ENCODE data around the gene ZSCAN21. TPM values are rescaled to one million over a fixed set of nuclear protein-coding genes. Genes with fewer than 3 reads are reported as not detected.

The ZSCAN21 gene
- total RNA-seq (2014; rRNA removed) (4.7 and 7.3 TPM in 2 replicates), Bru-seq, nascent RNA (percentile 63 among the genes with signal in this experiment), BruChase-seq, experiment 1, labeled RNA remaining after a 6-hour chase (percentile 67 among the genes with signal in this experiment), BruChase-seq, experiment 2, labeled RNA remaining after a 2-hour chase (percentile 67 among the genes with signal in this experiment)
- long read RNA-seq, transcript ZSCAN21-201 (4 exons, 2,005 nt) = major isoform, 17 of 35 reads
- long read RNA-seq, partial matches to known transcripts = 2 of 35 reads
- long read RNA-seq, other reads (novel, unspliced or antisense) = 16 of 35 reads

GRCh38 chr7:100049441-100050291, at the start of gene ZSCAN21:
TSS of gene ZSCAN21 (plus strand) at chr7:100049774. CDS start at chr7:100057007, 7,233 bp downstream.
- peaks cover 13% of the 10 kb centered on the region for H3K4me1 ChIP-seq (ENCODE audit: insufficient read depth, low read length)
- no peaks in the 10 kb centered on the region for H3K36me3 ChIP-seq (ENCODE audit: low read depth, low read length)
- intact Hi-C loops (cut with micrococcal nuclease) = loop anchor here (1.0 to 2.0 kb wide), 3 partner anchors 34 to 131 kb away; partner anchors contain the start of genes TRIM4 and ZKSCAN1
- H3F3A ChIP-seq (ENCODE audit: low read length, unreplicated experiment) = no peaks in the 10 kb centered on the region
- peak within 1 kb of the TSS; percentile 52 for H3K27ac ChIP-seq (ENCODE audit: low read length)
- H3K4me2 ChIP-seq (ENCODE audit: low read length) = peak within 1 kb of the TSS; percentile 85
- DNase-seq = peak; percentile 64
- peak; percentile 31; the same call in 1 of the 2 replicates for TF ChIP-seq CTCF (conservative IDR thresholded peaks at IDR 0.05; ENCODE audit: low read depth, low read length)
- TF ChIP-seq EZH2phosphoT487 (IDR thresholded peaks at IDR 0.05; ENCODE audit: borderline replicate concordance, low read length) = no peak
- peak within 1 kb of the TSS; percentile 86 for H3K9ac ChIP-seq (ENCODE audit: low read length)
- peak within 1 kb of the TSS; percentile 85 for H3K4me3 ChIP-seq (ENCODE audit: low read length)
- H4K20me1 ChIP-seq (ENCODE audit: low read length) = no peaks in the 10 kb centered on the region
- H3K9me2 ChIP-seq (replicated peaks; ENCODE audit: low read length) = no peaks in the 10 kb centered on the region
- no peaks in the 10 kb centered on the region for H3K27me3 ChIP-seq (ENCODE audit: low read length)
- peak within 1 kb of the TSS; percentile 96 for H2AFZ ChIP-seq (ENCODE audit: low read length)
- ChIA-PET CTCF (interaction anchor here (0.7 kb wide), 1 partner anchor 56 kb away, joined by 8 read pairs; no protein-coding TSS in a partner anchor), POLR2A (ENCODE audit: unreplicated experiment) (interaction anchor here (0.6 kb wide), 1 partner anchor 46 kb away, joined by 7 read pairs; no protein-coding TSS in a partner anchor)
- H3K9me3 ChIP-seq (ENCODE audit: low read length) = no peaks in the 10 kb centered on the region
- peaks cover 4% of the 10 kb centered on the region; the same call in 1 of the 2 replicates for H3K79me2 ChIP-seq (ENCODE audit: low read length)
- ATAC-seq = peak; percentile 77
- TSS peak; percentile 86 for BruUV-seq (replicated peaks)

GRCh38 chr7:100000239-100000638, 49.3 kb upstream of the ZSCAN21 start:
- Histone ChIP-seq H3K4me3 (ENCODE audit: low read length) (no peak overlapping the region), H3K36me3 (ENCODE audit: low read depth, low read length) (no peaks in the 10 kb centered on the region), H3K4me1 (ENCODE audit: insufficient read depth, low read length) (no peaks in the 10 kb centered on the region), H3K9me3 (ENCODE audit: low read length) (no peaks in the 10 kb centered on the region), H3K4me2 (ENCODE audit: low read length) (no peak overlapping the region), H3K79me2 (ENCODE audit: low read length) (no peaks in the 10 kb centered on the region), H3K27me3 (ENCODE audit: low read length) (no peaks in the 10 kb centered on the region), H3K9me2 (replicated peaks; ENCODE audit: low read length) (no peaks in the 10 kb centered on the region), H3K27ac (ENCODE audit: low read length) (no peak overlapping the region), H3K9ac (ENCODE audit: low read length) (no peak overlapping the region), H4K20me1 (ENCODE audit: low read length) (no peaks in the 10 kb centered on the region), H2AFZ (ENCODE audit: low read length) (no peak overlapping the region), H3F3A (ENCODE audit: low read length, unreplicated experiment) (no peaks in the 10 kb centered on the region)
- CTCF ChIA-PET = interaction anchor here (0.7 kb wide), 1 partner anchor 631 kb away, joined by 10 read pairs; no protein-coding TSS in a partner anchor
- POLR2A ChIA-PET (ENCODE audit: unreplicated experiment) = no interaction called here
- DNase-seq (no peak), ATAC-seq (no peak)
- TF ChIP-seq CTCF (conservative IDR thresholded peaks at IDR 0.05; ENCODE audit: low read depth, low read length) = no peak
- TF ChIP-seq EZH2 (IDR thresholded peaks at IDR 0.05; ENCODE audit: low read length, unreplicated experiment) = no peak
- no peak for TF ChIP-seq EZH2phosphoT487 (IDR thresholded peaks at IDR 0.05; ENCODE audit: borderline replicate concordance, low read length)
- intact Hi-C loops (cut with micrococcal nuclease) = no loop called here
- no TSS peak for BruUV-seq (replicated peaks)
